ENCODE measurements around the gene SHMT2.

DNA sequence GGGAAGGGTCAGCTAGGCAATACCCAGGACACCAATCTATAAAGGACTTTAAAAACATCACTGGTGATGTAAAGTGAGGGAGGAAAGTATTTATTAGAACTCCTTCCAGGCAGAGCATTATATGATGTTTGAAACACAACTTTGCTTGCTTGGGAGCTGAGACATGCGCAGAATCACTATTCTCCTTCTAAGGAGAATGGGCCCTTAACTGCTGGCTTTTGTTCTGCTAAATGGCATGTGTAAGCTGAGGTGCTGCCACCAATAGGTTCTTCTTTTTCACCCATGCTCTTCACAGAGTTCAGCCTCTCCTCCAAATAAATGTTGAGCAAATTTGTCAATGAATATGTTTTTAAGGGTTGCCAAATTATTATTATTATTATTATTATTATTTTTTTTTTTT lies 17.5 kb downstream of the SHMT2 start:
- no peak for TF ChIP-seq PHF20 (CRISPR knock-in tag; IDR thresholded peaks at IDR 0.05)
- no peak for TF ChIP-seq TEAD2 (CRISPR knock-in tag; IDR thresholded peaks at IDR 0.05)
- TF ChIP-seq, protein P1, sequence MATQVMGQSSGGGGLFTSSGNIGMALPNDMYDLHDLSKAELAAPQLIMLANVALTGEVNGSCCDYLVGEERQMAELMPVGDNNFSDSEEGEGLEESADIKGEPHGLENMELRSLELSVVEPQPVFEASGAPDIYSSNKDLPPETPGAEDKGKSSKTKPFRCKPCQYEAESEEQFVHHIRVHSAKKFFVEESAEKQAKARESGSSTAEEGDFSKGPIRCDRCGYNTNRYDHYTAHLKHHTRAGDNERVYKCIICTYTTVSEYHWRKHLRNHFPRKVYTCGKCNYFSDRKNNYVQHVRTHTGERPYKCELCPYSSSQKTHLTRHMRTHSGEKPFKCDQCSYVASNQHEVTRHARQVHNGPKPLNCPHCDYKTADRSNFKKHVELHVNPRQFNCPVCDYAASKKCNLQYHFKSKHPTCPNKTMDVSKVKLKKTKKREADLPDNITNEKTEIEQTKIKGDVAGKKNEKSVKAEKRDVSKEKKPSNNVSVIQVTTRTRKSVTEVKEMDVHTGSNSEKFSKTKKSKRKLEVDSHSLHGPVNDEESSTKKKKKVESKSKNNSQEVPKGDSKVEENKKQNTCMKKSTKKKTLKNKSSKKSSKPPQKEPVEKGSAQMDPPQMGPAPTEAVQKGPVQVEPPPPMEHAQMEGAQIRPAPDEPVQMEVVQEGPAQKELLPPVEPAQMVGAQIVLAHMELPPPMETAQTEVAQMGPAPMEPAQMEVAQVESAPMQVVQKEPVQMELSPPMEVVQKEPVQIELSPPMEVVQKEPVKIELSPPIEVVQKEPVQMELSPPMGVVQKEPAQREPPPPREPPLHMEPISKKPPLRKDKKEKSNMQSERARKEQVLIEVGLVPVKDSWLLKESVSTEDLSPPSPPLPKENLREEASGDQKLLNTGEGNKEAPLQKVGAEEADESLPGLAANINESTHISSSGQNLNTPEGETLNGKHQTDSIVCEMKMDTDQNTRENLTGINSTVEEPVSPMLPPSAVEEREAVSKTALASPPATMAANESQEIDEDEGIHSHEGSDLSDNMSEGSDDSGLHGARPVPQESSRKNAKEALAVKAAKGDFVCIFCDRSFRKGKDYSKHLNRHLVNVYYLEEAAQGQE (IDR thresholded peaks at IDR 0.05; ENCODE audit: borderline replicate concordance in 1 of 2, low read depth in 1 of 2, low read length in 2 of 2): no peak
- TF ChIP-seq, protein P2, sequence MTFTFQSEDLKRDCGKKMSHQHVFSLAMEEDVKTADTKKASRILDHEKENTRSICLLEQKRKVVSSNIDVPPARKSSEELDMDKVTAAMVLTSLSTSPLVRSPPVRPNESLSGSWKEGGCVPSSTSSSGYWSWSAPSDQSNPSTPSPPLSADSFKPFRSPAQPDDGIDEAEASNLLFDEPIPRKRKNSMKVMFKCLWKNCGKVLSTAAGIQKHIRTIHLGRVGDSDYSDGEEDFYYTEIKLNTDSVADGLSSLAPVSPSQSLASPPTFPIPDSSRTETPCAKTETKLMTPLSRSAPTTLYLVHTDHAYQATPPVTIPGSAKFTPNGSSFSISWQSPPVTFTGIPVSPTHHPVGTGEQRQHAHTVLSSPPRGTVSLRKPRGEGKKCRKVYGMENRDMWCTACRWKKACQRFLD (CRISPR knock-in tag; IDR thresholded peaks at IDR 0.05; ENCODE audit: borderline replicate concordance): no peak
- no peak for TF ChIP-seq FOXK2 (IDR thresholded peaks at IDR 0.05)

Data from HepG2 (cell line).